GM15510 (cell line): Measurements from ENCODE around the gene CCDC60.

Experiments used
- POLR2A ChIP-seq: IDR thresholded peaks from 3 replicates; pipeline ENCODE4 v1.6.1; 2011; ENCODE audit warnings: borderline replicate concordance; ENCODE audit not compliant: insufficient read length; ENCODE audit errors: extremely low read depth

The CCDC60 gene

DNA sequence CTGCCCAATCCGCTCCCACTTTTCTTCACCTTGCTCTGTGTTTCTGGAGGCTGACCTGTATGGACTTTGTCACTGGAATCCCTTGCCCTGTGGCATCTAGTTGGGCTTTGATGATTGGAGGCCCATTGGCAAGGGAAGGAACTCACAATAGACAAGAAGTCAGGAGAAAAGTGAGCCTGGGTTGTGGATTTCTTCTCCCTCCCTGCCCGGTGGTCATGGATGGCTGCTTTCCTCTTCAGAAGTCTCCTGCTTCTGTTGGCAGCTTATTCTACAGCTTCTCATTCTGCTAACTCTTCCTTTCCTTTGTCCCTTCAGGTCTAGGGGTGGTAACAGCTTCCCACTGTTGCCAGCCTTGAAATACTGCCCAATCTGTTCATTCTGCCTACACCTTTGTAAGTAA, 13.9 kb upstream of the CCDC60 start:
- TF ChIP-seq POLR2A: no peak

DNA sequence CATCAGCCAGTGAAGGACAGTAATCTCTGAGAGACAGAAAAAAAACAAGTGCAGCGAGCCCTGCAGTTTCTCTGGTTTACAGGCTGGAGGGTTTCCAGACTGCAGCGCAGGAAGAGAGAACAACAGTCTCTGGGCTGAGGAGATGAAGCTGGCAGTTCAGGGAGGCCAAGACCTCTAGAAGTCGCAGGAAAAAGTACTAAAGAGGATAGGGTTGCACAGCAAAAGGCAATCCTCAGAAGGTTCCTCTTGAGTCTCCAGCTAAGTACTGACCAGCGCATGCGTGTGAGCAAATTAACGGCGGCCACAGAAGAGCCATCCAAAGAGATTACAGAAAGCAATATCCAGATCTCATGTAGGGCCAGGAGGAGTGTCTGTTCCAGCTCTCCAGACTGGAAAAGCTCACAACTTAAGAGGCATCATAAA, 12.2 kb upstream of the CCDC60 start:
- no peak for TF ChIP-seq POLR2A

DNA sequence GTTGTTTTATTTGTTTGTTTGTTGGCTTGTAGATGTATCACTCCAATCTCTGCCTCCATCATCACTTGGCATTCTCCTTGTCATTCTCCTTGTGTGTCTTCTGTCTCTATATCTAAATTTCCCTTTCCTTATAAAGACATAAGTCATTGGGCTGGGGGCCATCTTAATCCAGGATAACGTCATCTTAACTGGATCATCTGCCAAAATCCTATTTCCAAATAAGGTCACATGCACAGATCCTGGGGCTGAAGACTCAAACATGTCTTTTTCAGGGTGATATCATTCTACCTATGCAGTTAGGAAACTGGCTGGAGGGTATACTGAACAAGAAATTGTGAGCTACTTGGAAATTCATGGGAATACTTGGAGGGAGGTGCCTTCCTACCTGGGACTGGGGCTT, 8.7 kb upstream of the CCDC60 start:
- no peak for TF ChIP-seq POLR2A

DNA sequence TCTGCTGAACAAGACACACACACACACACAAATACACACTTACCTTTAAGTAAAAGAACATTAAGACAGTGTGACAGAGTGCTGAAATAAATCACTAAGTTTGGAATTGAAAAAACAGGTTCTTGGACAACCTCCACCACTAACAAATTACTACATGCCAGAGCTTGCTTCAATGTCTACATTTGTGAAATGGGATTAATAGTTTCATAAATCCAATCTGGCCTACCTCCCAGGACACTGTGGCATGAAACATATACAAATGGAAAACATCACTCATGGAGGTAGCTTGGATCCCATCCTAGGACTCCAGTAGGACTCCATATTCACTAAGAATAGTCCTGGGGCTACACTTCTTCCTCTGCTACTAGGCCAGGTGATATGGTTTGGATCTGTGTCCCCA, 8.2 kb upstream of the CCDC60 start:
- no peak for TF ChIP-seq POLR2A

DNA sequence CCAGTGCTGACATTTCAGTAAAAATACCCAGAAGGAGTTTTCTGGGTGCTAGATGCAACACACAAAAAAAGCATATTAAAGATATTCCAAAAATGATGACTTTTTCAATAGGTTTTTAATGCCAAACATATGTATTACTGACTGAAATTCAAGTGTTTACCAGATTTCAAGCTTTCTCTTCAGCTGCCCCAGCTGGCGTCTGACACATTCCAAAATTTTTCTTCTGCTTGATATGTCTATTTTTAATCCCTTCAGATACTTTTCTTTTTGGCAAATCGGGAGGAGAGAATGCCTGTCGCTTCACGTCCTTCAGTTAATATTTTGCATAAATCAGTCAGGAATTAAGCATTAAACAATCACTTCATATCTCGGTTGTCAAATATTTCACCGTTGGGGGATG, 7.1 kb upstream of the CCDC60 start:
- no peak for TF ChIP-seq POLR2A

DNA sequence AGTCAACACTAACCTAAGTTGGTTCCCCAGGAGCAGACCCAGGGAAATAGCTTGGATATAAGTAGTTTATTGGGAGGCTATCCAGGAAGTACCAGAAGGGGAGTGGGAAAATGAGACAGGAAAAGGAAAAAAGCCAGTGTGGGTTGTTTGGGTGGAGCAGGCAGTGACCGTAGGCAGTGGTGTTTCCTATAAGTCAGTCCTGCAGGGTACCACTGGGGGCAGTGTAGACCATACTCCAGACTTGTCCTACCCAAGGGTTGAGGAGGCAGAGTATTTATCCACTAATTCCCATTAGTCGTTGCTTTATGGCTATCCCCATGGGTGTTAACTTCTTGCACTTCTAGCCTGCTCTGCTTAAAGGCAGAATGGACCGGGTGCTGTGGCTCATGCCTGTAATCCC, 6.4 kb upstream of the CCDC60 start:
- TF ChIP-seq POLR2A: no peak

DNA sequence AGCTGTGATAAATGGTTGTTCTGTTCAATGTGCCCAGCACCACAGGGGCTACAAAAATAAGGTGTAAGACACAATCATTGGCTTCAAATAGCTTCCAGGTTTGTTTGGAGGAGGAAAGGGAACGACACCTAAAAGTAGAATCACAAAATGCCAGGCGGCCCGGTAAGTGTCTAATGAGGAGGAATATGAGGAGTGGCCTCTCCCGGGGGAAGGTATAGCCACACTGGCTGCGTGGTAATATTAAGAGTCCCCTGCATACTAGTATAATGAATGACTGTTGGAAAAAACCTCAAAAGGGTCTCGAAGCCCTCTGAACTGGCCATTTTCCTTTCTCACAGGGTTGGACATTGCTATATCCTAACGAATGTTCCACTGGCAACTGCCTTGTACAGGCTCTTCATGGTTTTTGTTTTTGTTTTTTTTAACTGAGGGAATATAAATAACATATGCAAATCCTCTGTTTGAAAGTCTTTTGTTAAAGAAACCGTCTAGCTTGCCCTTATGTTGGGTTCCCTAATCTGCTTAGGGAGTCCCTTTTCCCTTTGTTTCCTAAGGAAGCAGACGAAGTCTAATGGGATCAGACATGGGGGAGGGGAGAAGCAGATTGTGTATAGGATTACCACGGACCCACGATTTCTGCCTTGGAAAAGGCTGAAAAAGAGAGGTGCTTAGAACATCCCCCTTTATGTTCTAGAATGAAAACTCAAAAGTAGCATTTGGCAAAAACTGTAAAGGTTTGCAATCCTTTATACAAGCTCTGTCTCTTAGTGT, 4.2 kb downstream of the CCDC60 start:
- TF ChIP-seq POLR2A: no peak

DNA sequence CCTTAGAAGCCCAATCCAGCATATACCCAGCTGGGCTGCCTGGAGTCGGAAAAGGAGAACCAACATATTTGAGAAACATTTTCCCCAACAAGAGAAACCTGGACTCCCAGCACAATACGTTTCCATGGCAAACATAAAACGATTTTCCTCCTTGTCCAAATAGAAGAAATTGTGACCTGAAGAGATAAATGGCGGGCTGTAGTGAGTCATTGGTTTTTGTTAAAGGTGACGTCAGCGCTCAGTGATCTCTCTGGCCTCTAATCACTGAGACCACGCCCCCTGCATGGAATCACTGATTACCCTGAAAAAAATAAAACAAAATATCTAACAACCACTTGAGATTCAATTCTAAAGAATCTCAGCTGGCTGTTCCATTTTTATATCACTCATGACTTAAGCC, 6.0 kb downstream of the CCDC60 start:
- no peak for TF ChIP-seq POLR2A

DNA sequence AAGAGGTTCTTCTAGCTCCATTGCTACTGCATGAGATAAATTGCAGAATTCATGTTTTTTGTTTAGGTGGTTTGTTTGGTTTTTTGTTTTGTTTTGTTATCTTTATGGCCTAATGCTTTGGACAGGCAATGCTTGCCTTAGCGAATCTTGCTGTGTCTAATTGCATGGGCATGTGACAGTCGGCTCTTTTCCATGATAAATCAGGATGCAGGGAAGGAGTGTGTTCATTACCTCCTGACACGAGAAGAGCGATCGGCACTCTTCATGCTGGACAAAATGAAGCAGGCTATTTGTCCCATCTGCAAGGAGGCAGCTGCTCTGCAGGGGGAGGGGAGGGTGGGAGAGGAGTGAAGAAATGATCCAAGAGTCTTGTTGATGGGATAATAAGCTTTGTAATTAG, 6.5 kb downstream of the CCDC60 start:
- no peak for TF ChIP-seq POLR2A

DNA sequence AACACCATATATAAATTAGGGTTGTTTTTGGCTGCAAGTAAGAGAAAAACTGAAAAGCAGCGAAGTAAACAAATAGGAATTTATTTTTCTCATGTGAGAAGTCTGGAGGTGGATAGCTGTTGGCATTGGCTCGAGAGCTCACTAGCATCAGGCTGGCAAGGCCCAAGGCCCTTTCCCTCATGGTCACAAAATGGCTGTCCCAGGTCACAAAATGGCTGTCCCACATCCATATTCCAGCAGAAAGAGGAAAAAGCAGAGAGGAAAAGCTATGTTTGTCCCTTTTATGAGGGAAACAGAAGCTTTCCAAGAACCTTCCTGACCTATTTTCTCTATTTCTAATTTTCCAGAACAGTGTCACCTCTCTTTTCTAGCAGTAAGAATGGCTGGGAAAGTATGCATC, 7.5 kb downstream of the CCDC60 start:
- TF ChIP-seq POLR2A: no peak

DNA sequence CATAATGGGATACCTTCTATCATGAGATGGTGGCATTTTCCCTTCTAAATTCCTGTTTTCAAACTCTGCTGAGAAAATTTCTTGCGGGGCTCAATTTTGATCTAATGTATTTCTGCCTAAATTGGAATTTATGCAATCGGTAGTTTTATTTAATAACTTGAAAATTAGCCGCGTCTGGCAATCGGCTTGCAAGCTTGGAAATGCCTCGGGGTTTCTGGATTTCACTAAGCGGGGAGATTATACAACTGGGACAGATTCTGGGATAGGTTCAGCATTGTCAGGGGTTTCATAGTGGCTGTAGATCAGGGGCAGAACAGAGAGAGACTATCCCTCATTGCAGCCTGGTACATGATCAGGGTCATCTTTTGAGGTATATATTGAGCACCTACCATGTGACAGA, 8.6 kb downstream of the CCDC60 start:
- TF ChIP-seq POLR2A: no peak

DNA sequence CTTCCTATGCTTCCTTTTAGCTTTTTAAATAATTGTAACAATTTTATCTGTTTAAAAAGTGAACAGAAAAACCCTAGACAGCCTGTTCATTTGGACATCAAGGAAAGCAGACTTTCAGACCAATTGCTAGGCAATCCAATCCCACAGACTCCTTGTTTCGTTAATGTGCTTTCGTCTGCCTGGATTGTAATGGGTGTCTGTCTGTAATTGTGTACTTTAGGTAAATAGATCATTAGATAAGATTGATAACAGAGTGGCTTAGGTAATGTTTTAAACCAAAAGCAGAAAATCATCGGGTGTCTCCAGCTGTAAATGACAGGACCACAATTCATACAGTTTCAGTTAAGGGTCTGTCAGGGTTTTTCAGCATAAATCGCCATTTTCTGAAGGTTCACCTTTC, 19.6 kb downstream of the CCDC60 start:
- no peak for TF ChIP-seq POLR2A

DNA sequence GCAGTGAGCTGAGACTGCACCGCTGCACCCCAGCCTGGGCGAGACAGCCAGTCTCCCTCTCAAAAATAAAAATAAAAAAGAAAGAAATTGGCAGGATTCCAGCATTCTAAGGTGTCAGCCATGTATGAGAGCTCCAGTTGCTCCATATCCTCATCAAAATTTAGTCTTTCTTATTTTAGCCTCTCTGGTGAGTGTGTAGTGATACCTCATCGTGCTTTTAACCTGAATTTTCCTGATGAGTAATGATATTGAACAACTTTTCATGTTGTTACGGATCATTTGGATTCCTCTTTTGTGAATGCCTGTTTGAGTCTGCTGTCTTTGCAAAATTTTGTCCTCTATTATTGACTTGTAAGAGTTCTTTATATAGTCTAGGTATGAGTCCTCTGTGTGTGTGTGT, 28.5 kb downstream of the CCDC60 start:
- no peak for TF ChIP-seq POLR2A

DNA sequence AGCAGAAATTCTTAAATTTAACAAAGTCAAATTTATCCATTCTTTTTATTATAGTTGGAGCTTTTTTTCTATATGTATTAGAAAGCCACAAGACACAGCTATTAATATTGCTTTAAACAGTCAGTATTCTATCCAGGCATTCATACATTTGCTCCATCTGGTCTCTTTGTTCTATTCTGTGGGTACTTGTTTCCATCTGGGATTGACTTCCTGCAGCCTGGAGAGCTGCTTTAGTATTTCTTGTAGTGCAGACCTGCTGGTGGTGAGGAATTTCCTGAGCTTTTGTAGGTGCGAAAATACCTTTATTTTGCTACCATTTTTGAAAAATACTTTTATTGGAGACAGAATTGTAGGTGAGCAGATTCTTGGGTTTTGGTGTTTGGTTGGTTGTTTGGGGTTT, 29.0 kb downstream of the CCDC60 start:
- no peak for TF ChIP-seq POLR2A

DNA sequence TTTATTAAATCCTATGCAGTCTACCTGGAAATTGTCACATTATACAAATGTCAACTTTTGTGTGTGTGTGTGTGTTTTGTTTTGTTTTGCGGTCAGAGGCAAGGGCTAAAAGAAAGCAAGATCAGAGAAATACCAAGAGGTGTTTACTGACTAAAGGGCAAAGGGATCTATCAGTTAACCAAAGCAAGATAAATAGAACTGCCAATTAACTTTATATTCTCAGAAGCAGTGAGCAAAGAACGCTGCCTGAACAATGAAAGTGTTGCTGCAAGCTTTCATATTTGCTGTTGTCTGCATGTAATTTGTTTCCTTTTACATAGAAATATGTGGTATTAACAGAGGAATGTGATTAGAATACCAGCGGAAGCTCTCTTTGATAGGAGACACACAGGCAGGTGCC, 30.9 kb downstream of the CCDC60 start:
- TF ChIP-seq POLR2A: no peak

DNA sequence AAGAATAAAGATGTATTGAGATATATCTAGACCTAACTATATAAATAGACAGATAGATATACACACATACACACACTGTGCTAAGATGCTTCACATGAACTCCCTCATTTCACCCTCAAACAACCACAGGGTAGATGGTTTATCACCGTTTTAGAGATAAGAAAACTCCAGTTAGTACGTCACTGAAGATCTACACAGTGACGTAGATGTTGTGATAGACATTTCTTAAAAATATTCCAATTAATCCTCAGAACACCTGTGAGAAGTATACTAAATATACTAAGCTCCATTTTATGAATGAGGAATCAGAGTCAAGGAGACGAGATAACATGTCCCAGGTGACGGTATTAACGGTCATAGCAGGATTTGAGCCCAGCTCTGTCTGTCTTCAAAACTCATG, 31.5 kb downstream of the CCDC60 start:
- no peak for TF ChIP-seq POLR2A

DNA sequence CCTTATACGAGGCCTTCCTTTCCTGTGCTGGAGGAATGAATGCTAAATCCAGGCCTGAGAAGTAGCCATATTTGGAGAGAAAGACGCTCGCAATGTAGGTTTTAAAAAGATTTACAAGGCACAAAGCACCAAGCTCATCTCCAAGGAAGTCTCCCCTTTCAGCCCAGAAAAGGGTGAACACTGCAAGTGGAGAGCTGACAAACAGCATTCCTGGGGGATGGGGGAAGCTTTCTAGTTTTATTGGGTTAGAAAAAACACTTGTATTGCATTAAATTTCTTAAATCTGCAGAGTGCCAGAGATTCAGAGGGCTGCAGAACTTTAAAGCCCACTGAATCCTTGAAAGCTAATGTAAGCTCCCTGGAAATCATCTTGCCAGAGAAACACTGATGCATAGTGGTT, 34.6 kb downstream of the CCDC60 start:
- no peak for TF ChIP-seq POLR2A
